CD4-positive, alpha-beta T cell (primary cell): Measurements from ENCODE around the gene OSCP1. TPM values are rescaled to one million over a fixed set of nuclear protein-coding genes. Genes with fewer than 3 reads are reported as not detected.

Source experiments
- ATAC-seq: fragments of 200-7000 bp; cut with Tn5 transposase; one replicate; pipeline ENCODE4 v1.10.0; 2022; ENCODE audit warnings: mild to moderate bottlenecking; ENCODE audit not compliant: poor library complexity
- CTCF ChIA-PET: fragments of 350-600 bp; sonication (Branson Sonifier 250); formaldehyde crosslinking; loops from one replicate; lab custom pipeline; 2021; ENCODE audit warnings: antibody characterized with exemption, inconsistent platforms; lab: Charles Lee
- POLR2A ChIA-PET: fragments of 350-600 bp; sonication (Branson Sonifier 250); formaldehyde crosslinking; loops from one replicate; lab custom pipeline; 2021; ENCODE audit warnings: antibody characterized with exemption, inconsistent platforms; lab: Charles Lee
- DNase-seq, 14 experiments: peaks; one replicate each; pipeline ENCODE4 v3.0.0-alpha.2; 2013 to 2020; ENCODE audit warnings: mixed read lengths in 2 of 14
- H3K27ac ChIP-seq, 2 donors: one replicate each; pipeline versions ENCODE4 v1.5.1 to v1.7.0; 2013; ENCODE audit warnings: low read length in 2 of 2, low read depth in 1 of 2, mild to moderate bottlenecking in 1 of 2
- H3K27me3 ChIP-seq, 2 experiments: 1 replicate in 1 of 2; 2 replicates in 1 of 2; pipeline versions ENCODE4 v1.6.1 to v1.7.0; 2013; ENCODE audit warnings: low read length in 2 of 2, control low read depth in 1 of 2, mild to moderate bottlenecking in 1 of 2, moderate library complexity in 1 of 2; ENCODE audit not compliant: insufficient read depth in 2 of 2, control insufficient read depth in 1 of 2
- H3K36me3 ChIP-seq: one replicate; pipeline ENCODE4 v1.6.1; 2013; ENCODE audit warnings: low read length, control low read depth; ENCODE audit not compliant: insufficient read depth
- H3K4me1 ChIP-seq: one replicate; pipeline ENCODE4 v1.6.1; 2013; ENCODE audit warnings: low read length, control low read depth; ENCODE audit not compliant: insufficient read depth
- H3K4me3 ChIP-seq: one replicate; pipeline ENCODE4 v1.5.1; 2013; ENCODE audit warnings: mild to moderate bottlenecking, low read length, moderate library complexity
- H3K9me3 ChIP-seq, 2 experiments: 1 replicate in 1 of 2; 2 replicates in 1 of 2; pipeline versions ENCODE4 v1.6.1 to v1.7.0; 2013; ENCODE audit warnings: low read length in 2 of 2, mild to moderate bottlenecking in 2 of 2, control low read depth in 1 of 2, moderate library complexity in 1 of 2; ENCODE audit not compliant: control insufficient read depth in 1 of 2, insufficient read depth in 1 of 2
- H3K27ac Mint-ChIP-seq: one replicate; pipeline ENCODE4 v1.8.0; 2020; ENCODE audit warnings: mixed read lengths
- H3K27me3 Mint-ChIP-seq: one replicate; pipeline ENCODE4 v1.8.0; 2021; ENCODE audit warnings: mixed read lengths
- H3K36me3 Mint-ChIP-seq: one replicate; pipeline ENCODE4 v1.8.0; 2021; ENCODE audit warnings: low read depth, mixed read lengths
- H3K4me1 Mint-ChIP-seq: one replicate; pipeline ENCODE4 v1.8.0; 2021; ENCODE audit warnings: low read depth, mixed read lengths
- H3K4me3 Mint-ChIP-seq: one replicate; pipeline ENCODE4 v1.8.0; 2020; ENCODE audit warnings: mild to moderate bottlenecking, mixed read lengths
- H3K9me3 Mint-ChIP-seq: one replicate; pipeline ENCODE4 v1.8.0; 2020; ENCODE audit warnings: mixed read lengths
- intact Hi-C, 2 experiments: fragments of 100-400 bp; cut with DNase I in 1 of 2; cut with micrococcal nuclease in 1 of 2; formaldehyde crosslinking; loops; one replicate each; pipeline versions ENCODE4 v1.15.1 to v1.9.0; 2023 to 2025; cut with DNase I, micrococcal nuclease
- total RNA-seq, 174 experiments: library from RNA in 2 of 174; stranded (reverse) in 2 of 174; gene quantifications; one replicate each; pipeline ENCODE4 v1.2.3 and lab custom pipeline; 2021 to 2026
- TF ChIP-seq, protein P1 (sequence below): fragments of 200-600 bp; IDR thresholded peaks from one replicate; pipeline ENCODE4 v1.8.0; 2022; ENCODE audit warnings: antibody characterized with exemption, mild to moderate bottlenecking

OSCP1 gene
- total RNA-seq, 2 experiments from 2014 or later, result 0.82 to 2.4 TPM

- no peak for DNase-seq
- H3K4me1 ChIP-seq, result peaks cover 24% of the 10 kb centered on the region
- H3K4me3 ChIP-seq, result no peak overlapping the region
- H3K27me3 Mint-ChIP-seq, result no peaks in the 10 kb centered on the region
- H3K27me3 ChIP-seq, result no peaks in the 10 kb centered on the region
- no peak overlapping the region for H3K27ac ChIP-seq
- ChIA-PET POLR2A (interaction anchor here (1.4 kb wide), 1 partner anchor 16 kb away, joined by 3 read pairs; no protein-coding TSS in a partner anchor), CTCF (no interaction called here)
- no peak overlapping the region for H3K27ac Mint-ChIP-seq
- H3K9me3 Mint-ChIP-seq, result no peaks in the 10 kb centered on the region
- H3K9me3 ChIP-seq, result no peaks in the 10 kb centered on the region
- H3K36me3 ChIP-seq, result peaks cover 15% of the 10 kb centered on the region
- TF ChIP-seq, protein P1, sequence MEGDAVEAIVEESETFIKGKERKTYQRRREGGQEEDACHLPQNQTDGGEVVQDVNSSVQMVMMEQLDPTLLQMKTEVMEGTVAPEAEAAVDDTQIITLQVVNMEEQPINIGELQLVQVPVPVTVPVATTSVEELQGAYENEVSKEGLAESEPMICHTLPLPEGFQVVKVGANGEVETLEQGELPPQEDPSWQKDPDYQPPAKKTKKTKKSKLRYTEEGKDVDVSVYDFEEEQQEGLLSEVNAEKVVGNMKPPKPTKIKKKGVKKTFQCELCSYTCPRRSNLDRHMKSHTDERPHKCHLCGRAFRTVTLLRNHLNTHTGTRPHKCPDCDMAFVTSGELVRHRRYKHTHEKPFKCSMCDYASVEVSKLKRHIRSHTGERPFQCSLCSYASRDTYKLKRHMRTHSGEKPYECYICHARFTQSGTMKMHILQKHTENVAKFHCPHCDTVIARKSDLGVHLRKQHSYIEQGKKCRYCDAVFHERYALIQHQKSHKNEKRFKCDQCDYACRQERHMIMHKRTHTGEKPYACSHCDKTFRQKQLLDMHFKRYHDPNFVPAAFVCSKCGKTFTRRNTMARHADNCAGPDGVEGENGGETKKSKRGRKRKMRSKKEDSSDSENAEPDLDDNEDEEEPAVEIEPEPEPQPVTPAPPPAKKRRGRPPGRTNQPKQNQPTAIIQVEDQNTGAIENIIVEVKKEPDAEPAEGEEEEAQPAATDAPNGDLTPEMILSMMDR, result no peak
- peaks cover 29% of the 10 kb centered on the region for H3K4me1 Mint-ChIP-seq
- peaks cover 30% of the 10 kb centered on the region for H3K36me3 Mint-ChIP-seq
- no peak overlapping the region for H3K4me3 Mint-ChIP-seq
- intact Hi-C loops, result loop anchor here (2.0 to 10.0 kb wide), 4 partner anchors 15 to 1601 kb away; partner anchors contain the start of genes LSM10 (in 1 of the 2), OSCP1 (in 1 of the 2) and PSMB2 (in 1 of the 2)
- ATAC-seq, result no peak
These were observed 15.6 kb upstream of the OSCP1 start for GRCh38 chr1:36465731-36466369.

GRCh38 chr1:36464605-36465393 lies 14.5 kb upstream of the OSCP1 start:
- ATAC-seq, result peak; percentile 62
- POLR2A ChIA-PET, result interaction anchor here (0.6 to 1.9 kb wide), 17 partner anchors 10 to 302 kb away, joined by 3 to 50 read pairs (median 4); partner anchors contain the start of genes CSF3R, LSM10, OSCP1 and THRAP3
- CTCF ChIA-PET, result interaction anchor here (1.3 kb wide), 2 partner anchors 14 to 96 kb away, joined by 4 read pairs; partner anchors contain the start of gene OSCP1
- no peaks in the 10 kb centered on the region for H3K9me3 ChIP-seq
- H3K4me3 Mint-ChIP-seq, result peak overlapping the region; percentile 99
- intact Hi-C loops, result loop anchor here (1.0 to 10.0 kb wide), 7 partner anchors 14 to 1600 kb away; partner anchors contain the start of genes OSCP1 (in 2 of the 2), CDCA8 (in 1 of the 2), LSM10 (in 1 of the 2) and PSMB2 (in 1 of the 2)
- H3K4me3 ChIP-seq, result peak overlapping the region; percentile 97
- TF ChIP-seq, protein P1, result no peak
- peak in 1 of 14 experiments; percentile 25 for DNase-seq
- H3K36me3 Mint-ChIP-seq, result peaks cover 40% of the 10 kb centered on the region
- peaks cover 23% of the 10 kb centered on the region for H3K36me3 ChIP-seq
- no peaks in the 10 kb centered on the region for H3K9me3 Mint-ChIP-seq
- peak overlapping the region; percentile 99 for H3K27ac Mint-ChIP-seq
- H3K27me3 Mint-ChIP-seq, result no peaks in the 10 kb centered on the region
- peaks cover 30% of the 10 kb centered on the region for H3K4me1 Mint-ChIP-seq
- no peaks in the 10 kb centered on the region for H3K27me3 ChIP-seq
- H3K27ac ChIP-seq, result peak overlapping the region; percentile 90 to 93
- H3K4me1 ChIP-seq, result peaks cover 24% of the 10 kb centered on the region
